K562 (cell line): ENCODE results near the gene OPCML. TPM values are rescaled to one million over a fixed set of nuclear protein-coding genes. Genes with fewer than 3 reads are reported as not detected.

Source experiments
- ATAC-seq: fragments of 200-7000 bp; cut with Tn5 transposase; 3 replicates; pipeline ENCODE4 v1.9.1; 2020; ENCODE audit warnings: moderate library complexity
- BruUV-seq: library from RNA; stranded (reverse); fragments of 400-500 nt; replicated peaks from 2 replicates; lab custom pipeline; 2021; lab: Mats Ljungman, UMichigan
- CTCF ChIA-PET: fragments of 300-600 bp; formaldehyde crosslinking; extraction: SDS; loops from one replicate; lab custom pipeline; 2021; ENCODE audit warnings: low intra/inter-chr PET ratio; lab: Yijun Ruan, JAX
- POLR2A ChIA-PET: fragments of 300-600, 350-650 bp; sonication (Branson Sonifier 250); formaldehyde crosslinking; extraction: SDS; loops from one replicate; lab custom pipeline; 2021; ENCODE audit warnings: antibody characterized with exemption, inconsistent platforms; lab: Yijun Ruan, JAX
- DNase-seq, 4 experiments: peaks; one replicate each; pipeline versions ENCODE4 v3.0.0 to v3.0.0-alpha.2; 2011 to 2018; ENCODE audit warnings: low spot score in 3 of 4, mixed read lengths in 3 of 4; ENCODE audit errors: extremely low read depth in 1 of 4
- FAIRE-seq: peaks from 2 replicates; lab custom pipeline; 2011; peaks lifted over from hg19 to GRCh38; lab: Jason Lieb, UNC
- H2AFZ ChIP-seq: 2 replicates; pipeline ENCODE4 v1.6.0; 2011; ENCODE audit warnings: low read depth, low read length, control low read depth, inconsistent platforms
- H3K27ac ChIP-seq: fragments of 200-600 bp; 3 replicates; pipeline ENCODE4 v1.8.0; 2011; ENCODE audit warnings: low read depth, mild to moderate bottlenecking, control low read depth, inconsistent platforms, low read length, moderate library complexity, mixed read lengths; ENCODE audit errors: extremely low read depth
- H3K27me3 ChIP-seq, 2 experiments: fragments of 300-600 bp in 1 of 2; 2 replicates in 1 of 2; 3 replicates in 1 of 2; pipeline versions ENCODE4 v1.6.0 to v1.8.0; 2011; ENCODE audit warnings: inconsistent platforms in 2 of 2, low read length in 2 of 2, mild to moderate bottlenecking in 1 of 2, mixed read lengths in 1 of 2, moderate library complexity in 1 of 2; ENCODE audit not compliant: control insufficient read depth in 2 of 2, insufficient read depth in 2 of 2
- H3K36me3 ChIP-seq: fragments of 300-600 bp; 3 replicates; pipeline ENCODE4 v1.8.0; 2011; ENCODE audit warnings: mild to moderate bottlenecking, low read length, inconsistent platforms; ENCODE audit not compliant: control insufficient read depth, insufficient read depth
- H3K4me1 ChIP-seq, 2 experiments: fragments of 200-600 bp in 1 of 2; replicated peaks in 1 of 2; 2 replicates in 1 of 2; 3 replicates in 1 of 2; pipeline versions ENCODE4 v1.5.1 to v1.8.0; 2011; ENCODE audit warnings: inconsistent platforms in 2 of 2, low read length in 2 of 2, mild to moderate bottlenecking in 1 of 2, mixed read lengths in 1 of 2, moderate library complexity in 1 of 2; ENCODE audit not compliant: control insufficient read depth in 2 of 2, insufficient read depth in 2 of 2
- H3K4me2 ChIP-seq: 2 replicates; pipeline ENCODE4 v1.6.1; 2011; ENCODE audit warnings: low read length, control low read depth, inconsistent platforms, mixed read lengths; ENCODE audit not compliant: insufficient read depth
- H3K4me3 ChIP-seq: fragments of 200-600 bp; sonication (generic), shearing (Covaris generic); 2 replicates; pipeline ENCODE4 v1.5.1; 2016; ENCODE audit warnings: control low read depth, inconsistent platforms
- H3K79me2 ChIP-seq: fragments of 200-600 bp; 3 replicates; pipeline ENCODE4 v1.8.0; 2011; ENCODE audit warnings: low read length, inconsistent platforms; ENCODE audit not compliant: control insufficient read depth, insufficient read depth
- H3K9ac ChIP-seq, 2 experiments: 2 replicates each; pipeline versions ENCODE4 v1.6.0 to v1.6.1; 2011; ENCODE audit warnings: low read depth in 2 of 2, low read length in 2 of 2, control low read depth in 1 of 2, inconsistent platforms in 1 of 2, mild to moderate bottlenecking in 1 of 2, mixed read lengths in 1 of 2; ENCODE audit not compliant: insufficient read depth in 1 of 2
- H3K9me1 ChIP-seq: one replicate; pipeline ENCODE4 v1.6.0; 2011; ENCODE audit warnings: inconsistent platforms, mild to moderate bottlenecking, low read length, moderate library complexity; ENCODE audit not compliant: control insufficient read depth, insufficient read depth
- H3K9me3 ChIP-seq: replicated peaks from 2 replicates; pipeline ENCODE4 v1.5.1; 2011; ENCODE audit warnings: low read depth, low read length, inconsistent platforms; ENCODE audit not compliant: control insufficient read depth, insufficient read depth
- H4K20me1 ChIP-seq: replicated peaks from 2 replicates; pipeline ENCODE4 v1.6.1; 2011; ENCODE audit warnings: low read length, inconsistent platforms, mixed read lengths; ENCODE audit not compliant: control insufficient read depth, insufficient read depth
- GATA2 ChIP-seq: sonication (generic); formaldehyde crosslinking; IDR thresholded peaks from 2 replicates; pipeline ENCODE4 v1.4.0; 2020; ENCODE audit warnings: mild to moderate bottlenecking, missing genetic modification reagents
- KAT8 ChIP-seq: fragments of 450-650 bp; IDR thresholded peaks from 2 replicates; pipeline ENCODE4 v1.6.1; 2016; ENCODE audit warnings: low read depth, mild to moderate bottlenecking
- MECOM ChIP-seq: fragments of 250-450 bp; sonication (Bioruptor Pico); IDR thresholded peaks from 2 replicates; pipeline ENCODE4 v1.8.0; 2022; ENCODE audit warnings: inconsistent platforms
- NFATC3 ChIP-seq: fragments of 450-650 bp; IDR thresholded peaks from 2 replicates; pipeline ENCODE4 v1.6.1; 2017; ENCODE audit warnings: mild to moderate bottlenecking
- NFIX ChIP-seq: fragments of 250-450 bp; sonication (Bioruptor Pico); IDR thresholded peaks from 2 replicates; pipeline ENCODE4 v1.4.0; 2020; ENCODE audit warnings: low read depth, mild to moderate bottlenecking, moderate library complexity
- OTX1 ChIP-seq: fragments of 450-650 bp; formaldehyde crosslinking; IDR thresholded peaks from 2 replicates; pipeline ENCODE4 v1.4.0; 2022; ENCODE audit warnings: mild to moderate bottlenecking
- POLR3G ChIP-seq: IDR thresholded peaks from 2 replicates; pipeline ENCODE4 v1.6.1; 2011; ENCODE audit not compliant: insufficient read length, insufficient replicate concordance; ENCODE audit errors: extremely low read depth
- STAT5A ChIP-seq: IDR thresholded peaks from 2 replicates; pipeline ENCODE4 v1.6.1; 2012; ENCODE audit warnings: low read length, inconsistent platforms, borderline replicate concordance
- ZNF395 ChIP-seq: fragments of 200-800 bp; sonication (Bioruptor generic); IDR thresholded peaks from 2 replicates; pipeline ENCODE4 v1.6.1; 2017; ENCODE audit warnings: missing genetic modification characterization, missing compliant biosample characterization
- WGBS: fragments of 100-300 bp; shearing (Covaris generic); methylation state at CpG from one replicate; pipeline ENCODE4 v1.1.6; 2016; ENCODE audit warnings: low coverage, mixed read lengths; ENCODE audit not compliant: insufficient coverage; ENCODE audit errors: missing lambda C conversion rate; 5-methylcytosine and 5-hydroxymethylcytosine counted together
- in situ Hi-C: fragments of 300-500 bp; cut with MboI; formaldehyde crosslinking; loops from 4 replicates; pipeline ENCODE4 v1.15.0; 2018; ENCODE audit warnings: inconsistent platforms, mixed read lengths
- intact Hi-C: fragments of 100-400 bp; cut with micrococcal nuclease; formaldehyde crosslinking; loops from 2 replicates; pipeline ENCODE4 v1.14.2; 2022
- polyA plus RNA-seq, 8 experiments: library from polyadenylated mRNA; depleted of rRNA in 4 of 8; stranded (reverse) in 5 of 8; unstranded in 3 of 8; fragments of >200 nt; fragmentation: Nextera tagmentation in 2 of 8; fragmentation: Illumina TruSeq in 1 of 8; extraction: Ambion mirVana in 2 of 8; extraction: Trizol in 1 of 8; gene quantifications; 2 replicates each; pipeline versions ENCODE4 v1.2.1 to v1.2.3, GENCODE V29; 2011 to 2014; ENCODE audit warnings: inconsistent platforms in 1 of 8, missing spikeins in 1 of 8
- total RNA-seq, 7 experiments: library from RNA; depleted of rRNA in 6 of 7; stranded (reverse); fragments of >200 nt in 6 of 7; fragmentation: Illumina TruSeq in 2 of 7; extraction: Trizol in 2 of 7; gene quantifications; 2 replicates each; pipeline versions ENCODE4 v1.2.1 to v1.2.3, GENCODE V29; 2011 to 2021; ENCODE audit warnings: low replicate concordance in 1 of 7
- TF ChIP-seq, protein P1 (sequence below): fragments of 250-450 bp; sonication (Bioruptor Pico); IDR thresholded peaks from 2 replicates; pipeline ENCODE4 v1.4.0; 2020; ENCODE audit warnings: mild to moderate bottlenecking, moderate library complexity
- TF ChIP-seq, protein P2 (sequence below): fragments of 250-450 bp; sonication (Bioruptor Pico); IDR thresholded peaks from 2 replicates; pipeline ENCODE4 v1.4.0; 2020; ENCODE audit warnings: mild to moderate bottlenecking, moderate library complexity, borderline replicate concordance
- TF ChIP-seq, protein P3 (sequence below): IDR thresholded peaks from 2 replicates; pipeline ENCODE4 v1.6.1; 2011; ENCODE audit not compliant: insufficient read length; ENCODE audit errors: extremely low read depth

Gene OPCML
- total and polyA plus RNA-seq, 9 of the 15 experiments (the other 6 are each of a cell fraction or from before 2014, with no cell fraction given), result not detected

GRCh38 chr11:133081730-133082452 lies 450.4 kb downstream of the OPCML start (continued):
- TF ChIP-seq NFIX (CRISPR knock-in tag) (no peak), NFATC3 (no peak), MECOM (CRISPR knock-in tag) (no peak)
- TF ChIP-seq, protein P1, sequence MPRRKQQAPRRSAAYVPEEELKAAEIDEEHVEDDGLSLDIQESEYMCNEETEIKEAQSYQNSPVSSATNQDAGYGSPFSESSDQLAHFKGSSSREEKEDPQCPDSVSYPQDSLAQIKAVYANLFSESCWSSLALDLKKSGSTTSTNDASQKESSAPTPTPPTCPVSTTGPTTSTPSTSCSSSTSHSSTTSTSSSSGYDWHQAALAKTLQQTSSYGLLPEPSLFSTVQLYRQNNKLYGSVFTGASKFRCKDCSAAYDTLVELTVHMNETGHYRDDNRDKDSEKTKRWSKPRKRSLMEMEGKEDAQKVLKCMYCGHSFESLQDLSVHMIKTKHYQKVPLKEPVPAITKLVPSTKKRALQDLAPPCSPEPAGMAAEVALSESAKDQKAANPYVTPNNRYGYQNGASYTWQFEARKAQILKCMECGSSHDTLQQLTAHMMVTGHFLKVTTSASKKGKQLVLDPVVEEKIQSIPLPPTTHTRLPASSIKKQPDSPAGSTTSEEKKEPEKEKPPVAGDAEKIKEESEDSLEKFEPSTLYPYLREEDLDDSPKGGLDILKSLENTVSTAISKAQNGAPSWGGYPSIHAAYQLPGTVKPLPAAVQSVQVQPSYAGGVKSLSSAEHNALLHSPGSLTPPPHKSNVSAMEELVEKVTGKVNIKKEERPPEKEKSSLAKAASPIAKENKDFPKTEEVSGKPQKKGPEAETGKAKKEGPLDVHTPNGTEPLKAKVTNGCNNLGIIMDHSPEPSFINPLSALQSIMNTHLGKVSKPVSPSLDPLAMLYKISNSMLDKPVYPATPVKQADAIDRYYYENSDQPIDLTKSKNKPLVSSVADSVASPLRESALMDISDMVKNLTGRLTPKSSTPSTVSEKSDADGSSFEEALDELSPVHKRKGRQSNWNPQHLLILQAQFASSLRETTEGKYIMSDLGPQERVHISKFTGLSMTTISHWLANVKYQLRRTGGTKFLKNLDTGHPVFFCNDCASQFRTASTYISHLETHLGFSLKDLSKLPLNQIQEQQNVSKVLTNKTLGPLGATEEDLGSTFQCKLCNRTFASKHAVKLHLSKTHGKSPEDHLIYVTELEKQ (CRISPR knock-in tag), result no peak

DNA sequence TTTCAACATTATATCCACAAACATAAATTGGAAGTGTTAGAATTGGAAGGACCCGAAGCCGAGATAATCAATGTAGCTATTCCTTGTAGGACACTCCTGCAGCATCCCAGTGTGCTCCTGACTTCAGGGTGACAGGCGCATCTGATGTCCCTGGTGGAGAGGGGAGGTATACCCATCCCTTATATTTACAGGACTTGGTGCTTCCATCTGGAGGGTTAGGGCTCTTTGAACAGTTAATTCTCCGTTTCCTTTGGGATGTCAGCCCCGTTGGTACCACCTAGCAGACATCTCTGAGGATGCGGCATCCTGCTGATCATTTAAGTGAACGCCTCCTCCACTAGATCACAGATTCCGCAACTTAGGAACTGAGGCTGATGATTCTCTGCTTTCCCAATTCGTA lies 451.3 kb downstream of the OPCML start:
- ChIA-PET CTCF (no interaction called here), POLR2A (no interaction called here)
- Histone ChIP-seq H3K9me3 (no peaks in the 10 kb centered on the region), H2AFZ (no peak overlapping the region), H3K27me3 (no peaks in the 10 kb centered on the region), H3K4me2 (no peak overlapping the region), H3K27ac (no peak overlapping the region), H3K4me3 (no peak overlapping the region), H3K36me3 (no peaks in the 10 kb centered on the region), H3K4me1 (peaks cover 0 to 9% of the 10 kb centered on the region in 2 experiments; a peak in 2 of 5 replicates), H3K9me1 (no peaks in the 10 kb centered on the region), H4K20me1 (no peaks in the 10 kb centered on the region), H3K79me2 (no peaks in the 10 kb centered on the region), H3K9ac (no peak overlapping the region)
- in situ Hi-C loops, result no loop called here
- no peak for DNase-seq
- no peak for ATAC-seq
- no peak for FAIRE-seq
- BruUV-seq, result no TSS peak
- intact Hi-C loops, result loop anchor here (5.0 kb wide), 1 partner anchor 741 kb away; no protein-coding TSS in a partner anchor
- 3% methylated on average over 9 of the region's 9 CpGs for WGBS
- TF ChIP-seq POLR3G, result no peak
- TF ChIP-seq, protein P2, sequence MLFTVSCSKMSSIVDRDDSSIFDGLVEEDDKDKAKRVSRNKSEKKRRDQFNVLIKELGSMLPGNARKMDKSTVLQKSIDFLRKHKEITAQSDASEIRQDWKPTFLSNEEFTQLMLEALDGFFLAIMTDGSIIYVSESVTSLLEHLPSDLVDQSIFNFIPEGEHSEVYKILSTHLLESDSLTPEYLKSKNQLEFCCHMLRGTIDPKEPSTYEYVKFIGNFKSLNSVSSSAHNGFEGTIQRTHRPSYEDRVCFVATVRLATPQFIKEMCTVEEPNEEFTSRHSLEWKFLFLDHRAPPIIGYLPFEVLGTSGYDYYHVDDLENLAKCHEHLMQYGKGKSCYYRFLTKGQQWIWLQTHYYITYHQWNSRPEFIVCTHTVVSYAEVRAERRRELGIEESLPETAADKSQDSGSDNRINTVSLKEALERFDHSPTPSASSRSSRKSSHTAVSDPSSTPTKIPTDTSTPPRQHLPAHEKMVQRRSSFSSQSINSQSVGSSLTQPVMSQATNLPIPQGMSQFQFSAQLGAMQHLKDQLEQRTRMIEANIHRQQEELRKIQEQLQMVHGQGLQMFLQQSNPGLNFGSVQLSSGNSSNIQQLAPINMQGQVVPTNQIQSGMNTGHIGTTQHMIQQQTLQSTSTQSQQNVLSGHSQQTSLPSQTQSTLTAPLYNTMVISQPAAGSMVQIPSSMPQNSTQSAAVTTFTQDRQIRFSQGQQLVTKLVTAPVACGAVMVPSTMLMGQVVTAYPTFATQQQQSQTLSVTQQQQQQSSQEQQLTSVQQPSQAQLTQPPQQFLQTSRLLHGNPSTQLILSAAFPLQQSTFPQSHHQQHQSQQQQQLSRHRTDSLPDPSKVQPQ, result no peak
- TF ChIP-seq OTX1, result no peak
- TF ChIP-seq, protein P3, sequence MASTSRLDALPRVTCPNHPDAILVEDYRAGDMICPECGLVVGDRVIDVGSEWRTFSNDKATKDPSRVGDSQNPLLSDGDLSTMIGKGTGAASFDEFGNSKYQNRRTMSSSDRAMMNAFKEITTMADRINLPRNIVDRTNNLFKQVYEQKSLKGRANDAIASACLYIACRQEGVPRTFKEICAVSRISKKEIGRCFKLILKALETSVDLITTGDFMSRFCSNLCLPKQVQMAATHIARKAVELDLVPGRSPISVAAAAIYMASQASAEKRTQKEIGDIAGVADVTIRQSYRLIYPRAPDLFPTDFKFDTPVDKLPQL, result no peak
- no peak for TF ChIP-seq STAT5A
- no peak for TF ChIP-seq KAT8
- no peak for TF ChIP-seq GATA2
- TF ChIP-seq ZNF395 (CRISPR knock-in tag), result no peak
